ENCODE measurements around the gene MARK3. TPM values are rescaled to one million over a fixed set of nuclear protein-coding genes. Genes with fewer than 3 reads are reported as not detected.

The MARK3 gene
- total RNA-seq, 5 donors from 2014 or later (not counting 1 experiment from before 2014, with no cell fraction given), result 94.7 to 128 (median 107) TPM

DNA sequence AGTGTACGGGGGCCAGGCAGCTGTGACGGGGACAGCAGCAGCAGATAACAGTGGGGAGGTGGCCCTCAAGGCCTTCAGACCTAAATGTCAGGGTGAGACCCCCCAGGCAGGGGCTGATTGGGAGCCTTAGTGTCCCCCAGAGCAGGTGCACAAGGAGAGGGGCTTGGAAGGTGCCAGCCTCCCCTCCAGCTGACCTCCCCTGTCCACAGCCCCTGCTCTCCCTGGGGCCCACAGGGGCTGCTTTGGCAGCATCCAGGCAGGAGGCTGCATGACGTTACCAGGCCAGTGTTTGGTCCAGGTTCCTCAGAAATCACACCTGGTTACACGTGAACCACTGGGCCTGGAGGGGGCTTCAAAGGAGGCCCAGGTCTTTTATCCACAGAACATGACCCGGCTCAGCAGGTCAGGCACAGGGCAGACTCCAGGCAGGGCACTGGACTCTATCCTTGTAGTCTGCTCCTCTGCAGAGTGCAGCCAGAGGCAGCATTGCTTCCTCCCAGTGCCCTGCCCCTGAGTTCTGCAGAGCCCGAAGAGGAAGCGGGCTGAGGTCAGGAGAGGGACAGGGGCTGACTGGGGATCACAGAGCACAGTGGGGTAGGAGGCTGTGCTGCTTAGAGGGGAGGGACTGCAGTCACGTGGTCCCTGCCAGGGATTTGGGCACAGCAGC is 141.2 kb downstream of the MARK3 start:
- H3K27ac ChIP-seq (ENCODE audit: low read length), result no peak overlapping the region
- no peaks in the 10 kb centered on the region for H3K9me3 ChIP-seq
- POLR2A ChIA-PET, result no interaction called here
- no peak overlapping the region for H3K27ac Mint-ChIP-seq
- CTCF ChIA-PET, result no interaction called here
- H3K9me3 Mint-ChIP-seq, result no peaks in the 10 kb centered on the region
- ATAC-seq (replicated peaks in 1 of 4) (no peak), DNase-seq (no peak)
- H3K36me3 Mint-ChIP-seq, result no peaks in the 10 kb centered on the region
- no peak overlapping the region for H3K4me3 Mint-ChIP-seq
- H3K4me3 ChIP-seq (ENCODE audit: control insufficient read depth in 1 of 2, extremely low read depth in 1 of 2, low read length in 1 of 2), result no peak overlapping the region
- 75% methylated on average over 7 of the region's 8 CpGs for WGBS (ENCODE audit: insufficient coverage)
- H3K27me3 Mint-ChIP-seq, result peaks cover 5 to 6% of the 10 kb centered on the region in 2 donors
- H3K27me3 ChIP-seq (replicated peaks in 1 of 2; ENCODE audit: control insufficient read depth in 2 of 2, extremely low read depth in 1 of 2, insufficient read depth in 2 of 2, low read length in 1 of 2), result peaks cover 3 to 27% of the 10 kb centered on the region in 2 experiments
- H3K4me1 ChIP-seq (ENCODE audit: control insufficient read depth in 1 of 2, extremely low read depth in 1 of 2, insufficient read depth in 2 of 2, low read length in 2 of 2), result peaks cover 15 to 55% of the 10 kb centered on the region in 2 experiments
- H3K4me1 Mint-ChIP-seq, result peaks cover 33 to 44% (median 42%) of the 10 kb centered on the region in 3 donors
- H3K36me3 ChIP-seq (ENCODE audit: control insufficient read depth in 2 of 2, extremely low read depth in 1 of 2, insufficient read depth in 1 of 2, low read length in 1 of 2), result peaks cover 0 to 2% of the 10 kb centered on the region in 2 donors

GRCh38 chr14:103526914-103527248 is 141.7 kb downstream of the MARK3 start:
- ChIA-PET CTCF (no interaction called here), POLR2A (no interaction called here)
- Histone ChIP-seq H3K4me1 (ENCODE audit: control insufficient read depth in 1 of 2, extremely low read depth in 1 of 2, insufficient read depth in 2 of 2, low read length in 2 of 2) (peaks cover 15 to 56% of the 10 kb centered on the region in 2 experiments), H3K27me3 (replicated peaks in 1 of 2; ENCODE audit: control insufficient read depth in 2 of 2, extremely low read depth in 1 of 2, insufficient read depth in 2 of 2, low read length in 1 of 2) (peaks cover 3 to 24% of the 10 kb centered on the region in 2 experiments), H3K4me3 (ENCODE audit: control insufficient read depth in 1 of 2, extremely low read depth in 1 of 2, low read length in 1 of 2) (no peak overlapping the region), H3K9me3 (no peaks in the 10 kb centered on the region), H3K36me3 (ENCODE audit: control insufficient read depth in 2 of 2, extremely low read depth in 1 of 2, insufficient read depth in 1 of 2, low read length in 1 of 2) (peaks cover 0 to 2% of the 10 kb centered on the region in 2 donors), H3K27ac (ENCODE audit: low read length) (no peak overlapping the region)
- Mint-ChIP-seq H3K27me3 (peaks cover 5 to 6% of the 10 kb centered on the region in 2 donors), H3K36me3 (no peaks in the 10 kb centered on the region), H3K4me3 (peak overlapping the region; percentile 55 to 93 (median 89)), H3K9me3 (no peaks in the 10 kb centered on the region), H3K4me1 (peaks cover 36 to 49% (median 45%) of the 10 kb centered on the region in 3 donors), H3K27ac (peak overlapping the region in 1 of 2 donors; percentile 65)
- WGBS (ENCODE audit: insufficient coverage), result no CpG with 5 or more reads among the region's 1 CpG
- DNase-seq, result no peak
- no peak for ATAC-seq (replicated peaks in 1 of 4)

- Histone ChIP-seq H3K36me3 (ENCODE audit: control insufficient read depth in 2 of 2, extremely low read depth in 1 of 2, insufficient read depth in 1 of 2, low read length in 1 of 2) (peaks cover 0 to 7% of the 10 kb centered on the region in 2 donors), H3K27me3 (replicated peaks in 1 of 2; ENCODE audit: control insufficient read depth in 2 of 2, extremely low read depth in 1 of 2, insufficient read depth in 2 of 2, low read length in 1 of 2) (peaks cover 3 to 19% of the 10 kb centered on the region in 2 experiments), H3K9me3 (no peaks in the 10 kb centered on the region), H3K27ac (ENCODE audit: low read length) (no peak overlapping the region), H3K4me3 (ENCODE audit: control insufficient read depth in 1 of 2, extremely low read depth in 1 of 2, low read length in 1 of 2) (no peak overlapping the region), H3K4me1 (ENCODE audit: control insufficient read depth in 1 of 2, extremely low read depth in 1 of 2, insufficient read depth in 2 of 2, low read length in 2 of 2) (peaks cover 13 to 51% of the 10 kb centered on the region in 2 experiments)
- ChIA-PET CTCF (interaction anchor here (0.6 to 1.2 kb wide), 2 partner anchors 18 to 26 kb away, joined by 3 to 4 read pairs; no protein-coding TSS in a partner anchor), POLR2A (no interaction called here)
- WGBS (ENCODE audit: insufficient coverage), result 75% methylated on average over 9 of the region's 14 CpGs
- peak overlapping the region; percentile 55 to 93 (median 89) for H3K4me3 Mint-ChIP-seq
- no peak for ATAC-seq (replicated peaks in 1 of 4)
- no peaks in the 10 kb centered on the region for H3K36me3 Mint-ChIP-seq
- H3K9me3 Mint-ChIP-seq, result no peaks in the 10 kb centered on the region
- DNase-seq, result peak in 1 of 35 experiments; percentile 38
- peaks cover 5 to 6% of the 10 kb centered on the region in 2 donors for H3K27me3 Mint-ChIP-seq
- H3K4me1 Mint-ChIP-seq, result peaks cover 36 to 51% (median 48%) of the 10 kb centered on the region in 3 donors
- peak overlapping the region; percentile 52 to 65 for H3K27ac Mint-ChIP-seq
These were observed 142.4 kb downstream of the MARK3 start for GRCh38 chr14:103527408-103528145.

DNA sequence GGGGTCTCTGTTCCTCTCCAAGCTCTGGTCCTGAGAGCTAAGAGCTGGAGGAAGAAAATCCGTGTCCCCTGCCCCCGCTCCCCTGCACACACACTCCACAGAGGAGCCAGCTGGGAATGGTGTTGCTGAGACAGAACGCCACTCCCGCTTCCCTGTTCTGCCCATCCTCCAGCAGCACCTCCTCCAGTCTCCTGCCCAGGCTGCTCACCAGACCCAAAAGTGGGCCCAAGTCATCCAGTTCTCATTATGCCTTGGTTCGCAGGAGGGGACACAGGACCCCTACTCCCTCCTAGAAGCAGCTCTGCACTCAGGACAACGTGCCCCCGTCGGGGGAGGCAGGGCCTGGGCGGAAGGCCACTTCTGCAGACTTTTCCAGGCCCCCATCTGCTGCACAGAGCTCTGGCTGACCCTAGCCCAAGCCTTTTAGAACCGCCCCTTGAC is 143.0 kb downstream of the MARK3 start:
- Histone ChIP-seq H3K9me3 (no peaks in the 10 kb centered on the region), H3K36me3 (ENCODE audit: control insufficient read depth in 2 of 2, extremely low read depth in 1 of 2, insufficient read depth in 1 of 2, low read length in 1 of 2) (peaks cover 0 to 7% of the 10 kb centered on the region in 2 donors), H3K27me3 (replicated peaks in 1 of 2; ENCODE audit: control insufficient read depth in 2 of 2, extremely low read depth in 1 of 2, insufficient read depth in 2 of 2, low read length in 1 of 2) (peaks cover 3 to 14% of the 10 kb centered on the region in 2 experiments), H3K27ac (ENCODE audit: low read length) (peak overlapping the region; percentile 79), H3K4me1 (ENCODE audit: control insufficient read depth in 1 of 2, extremely low read depth in 1 of 2, insufficient read depth in 2 of 2, low read length in 2 of 2) (peaks cover 13 to 46% of the 10 kb centered on the region in 2 experiments), H3K4me3 (ENCODE audit: control insufficient read depth in 1 of 2, extremely low read depth in 1 of 2, low read length in 1 of 2) (peak overlapping the region; percentile 67 to 92)
- peak overlapping the region; percentile 23 to 92 for H3K27ac Mint-ChIP-seq
- DNase-seq (no peak), ATAC-seq (replicated peaks in 1 of 4) (no peak)
- ChIA-PET POLR2A (no interaction called here), CTCF (interaction anchor here (0.6 to 1.2 kb wide), 2 partner anchors 19 to 25 kb away, joined by 3 to 4 read pairs; no protein-coding TSS in a partner anchor)
- H3K36me3 Mint-ChIP-seq, result no peaks in the 10 kb centered on the region
- H3K4me1 Mint-ChIP-seq, result peaks cover 36 to 51% (median 48%) of the 10 kb centered on the region in 3 donors
- peaks cover 5 to 6% of the 10 kb centered on the region in 2 donors for H3K27me3 Mint-ChIP-seq
- no peaks in the 10 kb centered on the region for H3K9me3 Mint-ChIP-seq
- WGBS (ENCODE audit: insufficient coverage), result 86% methylated on average over 8 of the region's 10 CpGs
- H3K4me3 Mint-ChIP-seq, result peak overlapping the region; percentile 88 to 93 (median 89)

- peaks cover 0 to 7% of the 10 kb centered on the region in 2 donors for H3K36me3 ChIP-seq (ENCODE audit: control insufficient read depth in 2 of 2, extremely low read depth in 1 of 2, insufficient read depth in 1 of 2, low read length in 1 of 2)
- peaks cover 13 to 44% of the 10 kb centered on the region in 2 experiments for H3K4me1 ChIP-seq (ENCODE audit: control insufficient read depth in 1 of 2, extremely low read depth in 1 of 2, insufficient read depth in 2 of 2, low read length in 2 of 2)
- H3K4me3 ChIP-seq (ENCODE audit: control insufficient read depth in 1 of 2, extremely low read depth in 1 of 2, low read length in 1 of 2), result peak within 1 kb of the TSS; percentile 80 to 93
- ChIA-PET CTCF (interaction anchor here in 1 of 2 donors (0.5 to 1.2 kb wide), 2 partner anchors 12 to 25 kb away, joined by 3 read pairs; no protein-coding TSS in a partner anchor), POLR2A (interaction anchor here in 1 of 2 donors (0.7 kb wide), 1 partner anchor 28 kb away, joined by 3 read pairs; no protein-coding TSS in a partner anchor)
- Mint-ChIP-seq H3K4me1 (peaks cover 35 to 51% (median 48%) of the 10 kb centered on the region in 3 donors), H3K27me3 (peaks cover under 1 to 2% of the 10 kb centered on the region in 2 donors), H3K36me3 (no peaks in the 10 kb centered on the region), H3K9me3 (no peaks in the 10 kb centered on the region), H3K4me3 (peak within 1 kb of the TSS; percentile 89 to 93 (median 90)), H3K27ac (peak within 1 kb of the TSS; percentile 90 to 92)
- peak; percentile 82 to 92 (median 84) for ATAC-seq (replicated peaks in 1 of 4)
- no peaks in the 10 kb centered on the region for H3K9me3 ChIP-seq
- DNase-seq, result peak; percentile 53 to 89 (median 69)
- 5% methylated on average over 45 of the region's 70 CpGs for WGBS (ENCODE audit: insufficient coverage)
- H3K27me3 ChIP-seq (replicated peaks in 1 of 2; ENCODE audit: control insufficient read depth in 2 of 2, extremely low read depth in 1 of 2, insufficient read depth in 2 of 2, low read length in 1 of 2), result peaks cover under 1 to 8% of the 10 kb centered on the region in 2 experiments
- H3K27ac ChIP-seq (ENCODE audit: low read length), result peak within 1 kb of the TSS; percentile 79
These were observed 143.6 kb downstream of the MARK3 start, which contains the start of gene TRMT61A for GRCh38 chr14:103528587-103529382. Gene TRMT61A (plus strand): TSS chr14:103529196. CDS start chr14:103529979, 783 bp downstream.
